ENCODE results near the gene TCEA2. TPM values are rescaled to one million over a fixed set of nuclear protein-coding genes. Genes with fewer than 3 reads are reported as not detected.

Gene TCEA2
- total and polyA plus RNA-seq, 2 of the 13 experiments (the other 11 are each of a cell fraction or from before 2014, with no cell fraction given): 28.1 to 33.7 TPM

GRCh38 chr20:64062596-64063388, at the start of gene TCEA2 (continued):
- TF ChIP-seq SNAPC5 (CRISPR knock-in tag; IDR thresholded peaks at IDR 0.05; ENCODE audit: borderline replicate concordance) (no peak), EZH2 (conservative IDR thresholded peaks at IDR 0.05; ENCODE audit: low read depth, low read length) (no peak), ZFP36L2 (CRISPR knock-in tag; IDR thresholded peaks at IDR 0.05) (peak; percentile 29; the same call in 1 of the 2 replicates), ZNF574 (CRISPR knock-in tag; IDR thresholded peaks at IDR 0.05) (peak; percentile 97), ZNF280B (CRISPR knock-in tag; IDR thresholded peaks at IDR 0.05; ENCODE audit: borderline replicate concordance) (peak; percentile 93), TARDBP (CRISPR knock-in tag; IDR thresholded peaks at IDR 0.05) (peak; percentile 97), GATAD2A (CRISPR knock-in tag; IDR thresholded peaks at IDR 0.05) (peak; percentile 76), PHF8 (CRISPR knock-in tag; IDR thresholded peaks at IDR 0.05) (peak; percentile 98), ARID3A (IDR thresholded peaks at IDR 0.05; ENCODE audit: low read depth, low read length) (peak; percentile 42; the same call in 1 of the 2 replicates), ETS1 (CRISPR knock-in tag; IDR thresholded peaks at IDR 0.05) (no peak), LRRFIP1 (CRISPR knock-in tag; conservative IDR thresholded peaks at IDR 0.05) (peak; percentile 41), FOSL1 (CRISPR knock-in tag; IDR thresholded peaks at IDR 0.05; ENCODE audit: borderline replicate concordance) (no peak), TBP (CRISPR knock-in tag; IDR thresholded peaks at IDR 0.05) (peak; percentile 100), PCBP2 (optimal IDR thresholded peaks at IDR 0.05; ENCODE audit: low read depth, low read length, poor library complexity, severe bottlenecking) (no peak), ZSCAN21 (CRISPR knock-in tag; IDR thresholded peaks at IDR 0.05; ENCODE audit: borderline replicate concordance) (peak; percentile 90), ZBTB33 (CRISPR knock-in tag; IDR thresholded peaks at IDR 0.05) (peak; percentile 74)
